ENCODE measurements around the gene KLF16.
"Not testable (repeated sequence)": the region's sequence is repeated elsewhere in the genome, so short reads cannot be mapped to it uniquely, and the experiment has no call there.

KLF16 gene

DNA sequence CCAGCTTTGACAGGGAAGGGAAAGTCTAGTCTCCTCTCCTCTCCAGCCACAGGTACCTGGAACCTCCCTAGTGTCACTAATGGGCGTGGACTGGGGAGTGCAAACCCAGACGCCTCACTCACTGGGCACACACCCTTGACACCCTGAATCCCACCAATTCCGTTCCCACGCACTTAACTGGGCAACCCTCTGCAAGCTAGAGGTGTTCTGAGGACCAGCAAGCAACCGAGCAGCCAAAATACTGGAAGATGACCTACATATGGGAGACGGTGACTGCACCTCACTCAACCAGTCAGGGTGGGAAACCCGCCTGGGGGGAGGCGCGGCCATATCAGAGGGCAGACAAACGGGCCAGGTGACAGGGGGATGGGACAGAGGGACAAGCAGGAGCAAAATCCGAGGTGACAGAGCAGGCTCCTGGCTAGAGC lies 20.9 kb upstream of the KLF16 start:
- no peak for DNase-seq (ENCODE audit: low read depth)

DNA sequence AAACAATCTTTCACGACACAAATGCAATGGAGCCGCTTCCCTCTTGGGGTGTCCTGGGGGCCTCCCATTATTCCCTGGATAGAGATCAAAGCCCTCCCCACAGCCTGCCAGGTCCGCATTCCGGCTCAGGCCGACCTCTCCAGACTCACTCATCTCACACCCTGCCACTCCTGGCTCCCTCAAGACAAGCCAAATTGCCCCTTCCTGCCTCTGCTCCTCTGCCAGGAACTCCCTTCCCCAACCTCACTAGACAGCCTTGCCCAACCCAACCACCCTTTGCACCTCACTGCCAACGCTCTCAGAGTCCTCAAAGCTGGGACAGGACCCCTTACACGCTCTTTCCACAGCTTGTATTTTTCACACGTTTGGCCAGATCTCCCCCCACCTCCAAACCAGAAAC lies 20.4 kb upstream of the KLF16 start:
- no peak for DNase-seq (ENCODE audit: low read depth)

GRCh38 chr19:1882786-1883692 lies 19.7 kb upstream of the KLF16 start:
- DNase-seq (ENCODE audit: low read depth): no peak

DNA sequence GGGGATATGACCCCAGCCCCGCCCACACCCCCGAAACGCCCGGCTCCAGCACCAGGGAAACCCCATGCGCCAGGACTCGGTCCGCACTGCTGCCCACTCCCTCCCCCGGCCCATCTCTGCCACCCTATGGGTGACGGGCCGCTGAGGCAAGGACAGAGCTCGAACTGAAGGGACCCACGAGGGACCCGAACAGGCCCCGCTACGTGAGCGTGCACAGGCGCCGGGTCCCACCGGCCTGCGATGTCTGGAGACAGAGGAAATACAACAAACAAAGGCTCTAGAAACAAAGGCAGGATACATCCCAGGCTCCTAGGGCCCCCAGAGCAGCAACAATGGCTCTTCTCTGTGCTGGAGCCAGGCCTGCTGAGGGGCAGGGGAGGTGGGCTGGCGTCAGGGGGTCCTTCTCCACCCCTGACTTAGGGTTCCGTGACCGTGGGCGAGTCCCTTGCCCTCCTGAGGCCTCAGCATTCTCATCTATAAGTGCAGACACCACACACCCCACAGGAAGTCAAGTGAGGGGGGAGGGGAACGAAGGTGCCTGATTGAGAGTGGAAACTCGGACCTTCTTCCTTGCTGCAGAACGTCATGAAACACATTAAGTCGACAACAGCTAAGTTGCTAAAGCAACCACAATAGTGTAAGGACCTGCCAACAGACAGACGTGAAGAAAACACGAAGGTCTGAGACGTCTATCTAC lies 18.9 kb upstream of the KLF16 start:
- peak; percentile 69 for DNase-seq (ENCODE audit: low read depth)

DNA sequence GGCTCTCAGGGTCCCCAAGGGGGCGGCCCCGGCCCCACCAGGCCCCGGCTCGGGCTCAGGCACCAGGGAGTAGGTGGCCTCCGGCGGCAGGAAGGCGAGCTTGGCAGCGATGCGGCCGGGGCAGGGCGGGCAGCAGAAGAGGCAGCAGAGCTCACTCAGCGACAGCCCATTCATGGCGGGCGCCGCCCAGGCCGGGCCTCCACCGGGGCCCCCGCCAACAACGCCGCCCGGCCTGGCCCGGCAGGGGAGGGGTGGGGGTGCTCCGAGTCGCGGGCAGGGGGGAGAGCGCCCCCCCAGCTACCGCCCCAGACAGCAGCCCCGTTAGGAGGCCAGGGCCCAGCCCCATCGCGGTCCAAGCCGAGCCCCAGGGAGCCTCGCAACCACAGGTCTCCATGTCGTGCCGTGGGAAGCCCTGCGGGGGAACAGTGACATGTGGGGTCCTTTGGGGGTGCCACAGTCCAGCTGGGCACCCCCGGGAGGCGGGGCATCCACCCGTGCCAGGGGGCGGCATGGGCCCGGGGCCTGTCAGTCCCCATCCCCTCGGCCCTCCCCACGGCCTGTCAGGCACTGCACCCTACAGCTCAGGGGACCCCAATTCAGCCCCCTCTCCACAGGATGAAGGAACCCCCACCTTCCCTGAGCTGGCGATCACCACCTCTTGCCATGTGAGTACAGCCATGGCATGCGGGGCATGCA lies 18.2 kb upstream of the KLF16 start:
- not testable (repeated sequence) for DNase-seq (ENCODE audit: low read depth)

DNA sequence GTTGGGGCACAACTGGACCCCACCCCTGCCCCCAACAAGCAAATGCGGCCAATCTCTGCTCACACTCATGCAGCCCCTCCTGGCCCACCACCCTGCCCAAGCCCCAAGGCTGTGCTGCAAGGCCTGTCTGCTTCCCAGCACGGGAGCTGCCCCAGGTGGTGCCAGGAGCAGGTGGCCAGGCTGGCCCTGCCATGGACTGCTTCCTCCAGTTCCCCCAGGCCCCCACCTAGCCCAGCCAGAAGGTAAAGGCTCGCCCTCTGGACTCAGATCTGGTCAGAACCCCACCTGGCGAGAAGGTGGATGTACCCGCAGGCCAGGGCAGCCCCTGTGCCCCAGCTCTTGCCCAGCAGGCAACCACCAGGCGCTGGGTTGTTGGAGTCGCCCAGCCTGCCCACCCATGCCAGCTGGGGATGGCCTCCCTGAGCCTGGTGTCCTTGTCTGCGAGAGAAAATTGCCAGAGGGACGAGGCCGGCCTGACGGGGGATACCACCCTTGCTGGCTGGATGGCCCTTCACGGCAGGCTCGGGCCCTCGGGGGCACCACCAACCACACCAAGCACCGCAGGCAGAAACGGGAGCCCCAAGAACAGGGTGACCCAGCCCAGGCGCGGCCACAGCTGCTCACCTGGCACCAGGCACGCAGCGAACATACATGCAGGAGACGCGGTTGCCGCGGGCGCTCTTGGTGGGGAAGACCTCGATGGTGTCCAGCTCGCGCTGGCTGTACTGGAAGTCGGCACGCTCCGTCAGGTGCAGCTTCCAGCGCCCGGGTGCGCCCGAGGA lies 17.4 kb upstream of the KLF16 start:
- DNase-seq (ENCODE audit: low read depth): no peak

DNA sequence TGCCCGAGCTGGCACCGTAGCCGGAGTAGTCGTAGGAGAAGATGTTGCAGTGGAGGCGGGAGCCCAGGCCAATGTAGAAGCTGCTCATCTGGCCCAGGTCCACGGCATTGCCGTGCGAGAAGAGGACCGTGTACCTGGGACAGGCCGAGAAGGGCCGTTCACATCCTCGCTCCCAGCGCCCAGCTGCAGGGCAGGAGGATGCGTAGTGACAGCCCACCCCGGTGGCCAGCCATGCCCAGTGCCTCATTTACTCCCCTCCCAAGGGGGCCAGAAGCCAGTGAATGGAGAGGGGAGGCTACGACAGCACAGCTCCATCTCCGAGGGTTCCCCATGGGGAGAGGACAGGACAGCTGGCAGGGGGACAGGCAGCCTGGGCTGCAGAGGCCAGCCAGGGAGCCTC lies 16.6 kb upstream of the KLF16 start:
- not testable (repeated sequence) for DNase-seq (ENCODE audit: low read depth)

GRCh38 chr19:1878583-1878982 lies 15.2 kb upstream of the KLF16 start:
- DNase-seq (ENCODE audit: low read depth): not testable (repeated sequence)

DNA sequence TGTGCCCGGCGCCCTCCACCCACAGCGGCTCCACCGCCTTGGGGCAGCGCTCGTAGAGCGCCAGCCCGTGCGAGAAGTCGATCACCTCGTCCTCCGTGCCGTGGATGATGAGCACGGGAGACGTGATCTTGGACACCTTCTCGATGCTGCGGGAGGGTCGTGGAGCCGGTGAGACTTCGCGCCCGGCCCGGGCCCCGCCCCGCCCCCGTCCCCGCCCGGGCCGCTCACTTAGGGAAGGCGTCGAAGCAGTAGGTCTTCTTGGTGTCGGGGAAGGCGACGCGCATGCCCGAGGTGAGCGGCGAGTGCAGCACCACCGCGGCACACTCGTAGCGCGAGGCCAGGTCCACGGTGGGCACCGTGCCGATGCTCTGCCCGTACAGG lies 13.9 kb upstream of the KLF16 start:
- DNase-seq (ENCODE audit: low read depth): not testable (repeated sequence)

GRCh38 chr19:1876496-1877279 lies 13.3 kb upstream of the KLF16 start:
- not testable (repeated sequence) for DNase-seq (ENCODE audit: low read depth)

DNA sequence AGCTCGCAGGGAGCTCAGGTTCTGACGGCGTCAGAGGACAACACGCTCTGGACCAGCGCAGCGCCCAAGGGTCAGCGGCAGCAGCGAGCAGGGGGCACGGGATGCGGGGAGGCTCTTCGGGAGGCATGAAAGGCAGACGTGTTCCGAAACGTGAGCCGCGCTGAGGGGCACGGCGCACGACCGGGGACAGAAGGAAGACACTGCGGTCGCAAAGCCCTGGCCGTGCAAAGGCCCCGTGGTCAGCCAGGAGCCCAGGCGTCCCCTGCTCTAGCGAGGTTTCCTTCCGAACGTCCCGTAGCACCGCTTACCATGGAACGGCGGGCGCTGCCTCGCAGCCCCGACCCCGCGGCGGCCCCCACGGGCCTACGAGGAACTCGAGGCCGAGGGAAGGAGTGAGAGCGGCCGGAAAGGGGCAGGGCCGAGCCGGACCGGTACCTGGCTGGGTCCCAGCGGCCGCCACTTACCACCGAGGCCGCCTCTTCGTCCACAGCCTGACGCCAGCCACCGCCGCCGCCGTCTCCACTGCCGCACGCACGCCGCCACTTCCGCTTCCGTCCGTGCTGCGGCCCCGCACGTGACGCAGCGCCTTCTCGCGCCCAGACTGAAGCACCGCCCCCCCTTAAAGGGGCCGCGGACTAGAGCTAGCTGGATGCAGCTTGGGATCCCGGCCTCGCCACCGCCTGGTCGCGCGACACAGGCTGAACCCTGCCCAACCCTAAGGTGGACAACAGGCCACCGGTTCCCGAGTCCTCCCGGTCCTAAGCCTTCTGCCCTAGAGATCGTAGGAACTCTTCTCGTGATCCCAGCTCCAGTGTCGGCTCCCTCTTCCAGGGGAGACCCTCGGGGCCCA lies 12.5 kb upstream of the KLF16 start:
- peak; percentile 74 for DNase-seq (ENCODE audit: low read depth)

GRCh38 chr19:1875265-1875645 lies 11.9 kb upstream of the KLF16 start:
- not testable (repeated sequence) for DNase-seq (ENCODE audit: low read depth)

GRCh38 chr19:1874554-1875185 lies 11.3 kb upstream of the KLF16 start:
- DNase-seq (ENCODE audit: low read depth): no peak

- DNase-seq (ENCODE audit: low read depth): no peak
Measured at GRCh38 chr19:1873524-1874473, 10.4 kb upstream of the KLF16 start.

DNA sequence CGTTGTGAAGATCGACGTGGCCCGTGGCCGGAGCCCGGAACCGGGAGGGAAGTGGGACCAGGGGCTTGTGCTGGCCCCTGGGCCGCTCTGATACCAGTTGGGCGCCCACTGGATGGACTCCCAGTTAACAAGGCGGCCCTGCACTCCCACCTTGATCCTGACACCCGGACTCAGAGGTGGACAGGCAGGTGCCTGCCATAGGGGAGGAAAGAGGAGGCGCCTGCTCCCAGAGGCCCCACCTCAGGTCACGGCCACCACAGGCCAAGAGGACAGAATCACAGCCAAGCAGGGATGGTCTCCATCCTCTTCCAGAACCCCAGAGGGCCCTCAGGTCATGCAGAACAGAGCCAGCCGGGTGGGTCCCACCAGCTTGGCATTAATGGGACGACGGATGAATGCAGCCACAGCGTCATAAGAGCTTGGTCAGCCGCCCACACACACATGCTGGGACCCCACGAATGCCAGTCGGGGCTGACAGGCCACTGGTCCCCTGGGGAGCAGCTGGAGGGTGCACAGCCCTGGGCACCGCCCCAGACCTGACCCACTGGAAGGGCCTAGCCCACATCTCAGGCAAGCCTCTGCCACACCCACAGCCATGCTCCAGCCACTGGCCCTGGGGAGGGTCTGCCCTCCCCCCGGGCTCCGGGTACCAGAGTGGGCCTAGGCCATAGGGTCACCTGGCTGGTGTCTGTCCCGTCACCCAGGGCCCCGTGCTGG lies 9.6 kb upstream of the KLF16 start:
- no peak for DNase-seq (ENCODE audit: low read depth)

DNA sequence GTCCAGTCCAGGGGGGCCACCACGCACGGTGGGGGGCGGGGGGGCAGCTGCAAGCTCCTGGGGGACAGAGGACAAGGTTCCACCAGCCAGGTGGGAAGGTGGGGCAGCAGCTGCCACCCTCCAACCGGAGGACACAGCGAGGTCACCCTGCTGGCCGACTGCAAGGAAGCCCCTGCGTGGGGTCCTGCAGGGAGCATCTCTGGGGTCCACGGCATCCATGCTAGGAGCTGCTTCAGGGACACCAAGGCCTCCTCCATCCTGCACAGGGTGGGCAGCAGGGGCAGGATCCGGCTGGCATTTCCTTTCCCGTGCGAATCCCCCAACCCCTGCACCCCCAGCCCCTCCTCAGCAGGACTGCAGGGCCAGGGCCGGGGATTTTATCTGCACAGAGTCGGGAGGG lies 8.3 kb upstream of the KLF16 start:
- DNase-seq (ENCODE audit: low read depth): no peak

GRCh38 chr19:1871140-1871597 lies 7.8 kb upstream of the KLF16 start:
- DNase-seq (ENCODE audit: low read depth): no peak

DNA sequence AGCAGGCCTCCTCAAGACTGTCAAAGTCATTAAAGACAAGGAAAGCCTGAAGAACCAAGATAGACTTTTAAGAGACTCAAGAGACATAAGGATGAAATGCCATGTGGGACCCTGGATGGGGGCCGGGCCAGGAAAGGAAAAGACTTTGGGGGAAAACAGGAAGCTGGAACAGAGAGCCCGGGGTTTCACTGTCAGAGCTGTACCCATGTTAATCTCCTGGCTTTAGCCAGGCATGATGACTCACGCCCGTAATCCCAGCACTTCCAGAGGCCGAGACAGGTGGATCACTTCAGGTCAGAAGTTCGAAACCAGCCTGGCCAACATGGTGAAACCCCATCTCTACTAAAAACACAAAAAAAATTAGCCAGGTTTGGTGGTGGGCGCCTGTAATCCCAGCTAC lies 5.6 kb upstream of the KLF16 start:
- DNase-seq (ENCODE audit: low read depth): no peak
